ENCODE results near the gene FBXW2. TPM values are rescaled to one million over a fixed set of nuclear protein-coding genes. Genes with fewer than 3 reads are reported as not detected.

Gene FBXW2
- total RNA-seq, 1 donor from 2014 or later: 58.4 TPM

GRCh38 chr9:120768247-120768646 lies 25.0 kb downstream of the FBXW2 start:
- H3K9me3 Mint-ChIP-seq (ENCODE audit: unreplicated experiment): no peaks in the 10 kb centered on the region
- peaks cover 12% of the 10 kb centered on the region for H3K36me3 Mint-ChIP-seq (ENCODE audit: low read depth, unreplicated experiment)
- TF ChIP-seq CTCF (IDR thresholded peaks at IDR 0.05; ENCODE audit: unreplicated experiment): no peak
- no peak overlapping the region for H3K27ac Mint-ChIP-seq (ENCODE audit: unreplicated experiment)
- no peaks in the 10 kb centered on the region for H3K27me3 Mint-ChIP-seq (ENCODE audit: unreplicated experiment)
- H3K4me3 Mint-ChIP-seq (ENCODE audit: unreplicated experiment): no peak overlapping the region
- H3K4me1 Mint-ChIP-seq (ENCODE audit: unreplicated experiment): no peaks in the 10 kb centered on the region
- no peak for DNase-seq (ENCODE audit: low spot score)

GRCh38 chr9:120767451-120767850 lies 25.8 kb downstream of the FBXW2 start:
- H3K27me3 Mint-ChIP-seq (ENCODE audit: unreplicated experiment): no peaks in the 10 kb centered on the region
- no peak for TF ChIP-seq CTCF (IDR thresholded peaks at IDR 0.05; ENCODE audit: unreplicated experiment)
- H3K36me3 Mint-ChIP-seq (ENCODE audit: low read depth, unreplicated experiment): peaks cover 9% of the 10 kb centered on the region
- no peaks in the 10 kb centered on the region for H3K4me1 Mint-ChIP-seq (ENCODE audit: unreplicated experiment)
- no peak overlapping the region for H3K4me3 Mint-ChIP-seq (ENCODE audit: unreplicated experiment)
- no peak for DNase-seq (ENCODE audit: low spot score)
- no peak overlapping the region for H3K27ac Mint-ChIP-seq (ENCODE audit: unreplicated experiment)
- H3K9me3 Mint-ChIP-seq (ENCODE audit: unreplicated experiment): no peaks in the 10 kb centered on the region

GRCh38 chr9:120765910-120766425 lies 27.2 kb downstream of the FBXW2 start:
- H3K27me3 Mint-ChIP-seq (ENCODE audit: unreplicated experiment): no peaks in the 10 kb centered on the region
- H3K4me3 Mint-ChIP-seq (ENCODE audit: unreplicated experiment): no peak overlapping the region
- no peaks in the 10 kb centered on the region for H3K9me3 Mint-ChIP-seq (ENCODE audit: unreplicated experiment)
- no peak for TF ChIP-seq CTCF (IDR thresholded peaks at IDR 0.05; ENCODE audit: unreplicated experiment)
- peaks cover 9% of the 10 kb centered on the region for H3K36me3 Mint-ChIP-seq (ENCODE audit: low read depth, unreplicated experiment)
- H3K4me1 Mint-ChIP-seq (ENCODE audit: unreplicated experiment): no peaks in the 10 kb centered on the region
- no peak for DNase-seq (ENCODE audit: low spot score)
- H3K27ac Mint-ChIP-seq (ENCODE audit: unreplicated experiment): no peak overlapping the region

- H3K36me3 Mint-ChIP-seq (ENCODE audit: low read depth, unreplicated experiment): peaks cover 8% of the 10 kb centered on the region
- H3K27me3 Mint-ChIP-seq (ENCODE audit: unreplicated experiment): no peaks in the 10 kb centered on the region
- H3K27ac Mint-ChIP-seq (ENCODE audit: unreplicated experiment): no peak overlapping the region
These were observed 28.7 kb downstream of the FBXW2 start for GRCh38 chr9:120764476-120764875.

GRCh38 chr9:120761006-120761405 lies 32.2 kb downstream of the FBXW2 start:
- Mint-ChIP-seq H3K27ac (ENCODE audit: unreplicated experiment) (no peak overlapping the region), H3K4me1 (ENCODE audit: unreplicated experiment) (no peaks in the 10 kb centered on the region), H3K27me3 (ENCODE audit: unreplicated experiment) (no peaks in the 10 kb centered on the region), H3K4me3 (ENCODE audit: unreplicated experiment) (no peak overlapping the region), H3K9me3 (ENCODE audit: unreplicated experiment) (no peaks in the 10 kb centered on the region), H3K36me3 (ENCODE audit: low read depth, unreplicated experiment) (peaks cover 6% of the 10 kb centered on the region)
- TF ChIP-seq CTCF (IDR thresholded peaks at IDR 0.05; ENCODE audit: unreplicated experiment): no peak
- no peak for DNase-seq (ENCODE audit: low spot score)

More at GRCh38 chr9:120764476-120764875, 28.7 kb downstream of the FBXW2 start:
- no peak for DNase-seq (ENCODE audit: low spot score)
- no peak overlapping the region for H3K4me3 Mint-ChIP-seq (ENCODE audit: unreplicated experiment)
- no peaks in the 10 kb centered on the region for H3K9me3 Mint-ChIP-seq (ENCODE audit: unreplicated experiment)
- no peak for TF ChIP-seq CTCF (IDR thresholded peaks at IDR 0.05; ENCODE audit: unreplicated experiment)
- no peaks in the 10 kb centered on the region for H3K4me1 Mint-ChIP-seq (ENCODE audit: unreplicated experiment)

Measured in endothelial cell (in vitro differentiated cells).